ENCODE results near the gene AK1.

The AK1 gene

DNA sequence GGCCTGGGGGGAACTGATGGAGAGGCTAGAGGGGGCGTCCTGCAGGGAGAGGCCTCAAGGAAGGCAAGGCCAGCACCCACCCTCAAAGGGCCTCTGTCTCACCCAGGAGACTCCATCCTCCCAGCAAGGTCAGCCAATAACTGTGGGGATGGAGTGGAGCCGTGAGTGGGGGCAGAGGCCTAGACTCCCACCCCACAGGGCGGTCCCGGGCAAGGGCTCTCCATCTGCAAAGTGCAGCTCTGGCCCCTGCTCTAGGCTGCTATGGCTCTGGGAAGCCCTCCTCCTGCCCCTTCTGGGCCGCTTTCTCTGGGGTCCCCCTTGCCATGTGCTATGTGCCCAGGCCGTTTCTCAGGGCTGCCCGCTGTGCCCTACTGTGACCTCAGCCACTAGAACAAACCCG lies 60.7 kb downstream of the AK1 start:
- WGBS (ENCODE audit: insufficient coverage, insufficient read length) = no CpG with 5 or more reads among the region's 8 CpGs
- Histone ChIP-seq H3K9me3 (ENCODE audit: control insufficient read depth, insufficient read depth, low read length) (no peaks in the 10 kb centered on the region), H3K27me3 (ENCODE audit: control insufficient read depth, insufficient read depth, low read length) (no peaks in the 10 kb centered on the region), H3K36me3 (ENCODE audit: control insufficient read depth, insufficient read depth, low read length) (peaks cover 22% of the 10 kb centered on the region), H3K4me1 (ENCODE audit: control insufficient read depth, insufficient read depth, low read length) (no peaks in the 10 kb centered on the region), H3K27ac (ENCODE audit: low read length) (no peak overlapping the region), H3K4me3 (ENCODE audit: low read length) (no peak overlapping the region)
- DNase-seq (ENCODE audit: low read depth, low spot score) = no peak

Measured in iPS DF 6.9 (cell line).